ENCODE measurements around the gene UST.
"Not testable (repeated sequence)": the region's sequence is repeated elsewhere in the genome, so short reads cannot be mapped to it uniquely, and the experiment has no call there.

The UST gene

DNA sequence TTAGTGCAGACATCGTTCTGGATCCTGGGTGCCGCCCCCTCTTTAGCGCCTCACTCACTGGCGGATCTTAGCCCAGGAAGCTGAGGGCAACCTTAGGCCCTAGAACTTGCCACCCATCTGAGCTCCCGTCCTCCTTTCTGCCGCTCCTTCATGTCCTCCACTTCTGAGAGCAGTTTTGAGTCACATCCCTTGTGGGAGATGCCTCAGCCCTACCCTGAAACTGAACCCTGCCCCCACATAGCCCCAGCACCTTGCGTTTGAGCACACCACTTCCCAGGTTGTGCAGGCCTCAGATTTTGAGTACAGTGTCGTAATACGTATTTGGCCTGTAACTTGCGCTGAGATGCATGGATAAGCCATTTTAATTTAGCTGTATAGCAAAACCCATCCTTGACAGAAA, 169.7 kb downstream of the UST start:
- FAIRE-seq, result not testable (repeated sequence)

GRCh38 chr6:148924226-148925012, 177.6 kb downstream of the UST start:
- no peak for FAIRE-seq

DNA sequence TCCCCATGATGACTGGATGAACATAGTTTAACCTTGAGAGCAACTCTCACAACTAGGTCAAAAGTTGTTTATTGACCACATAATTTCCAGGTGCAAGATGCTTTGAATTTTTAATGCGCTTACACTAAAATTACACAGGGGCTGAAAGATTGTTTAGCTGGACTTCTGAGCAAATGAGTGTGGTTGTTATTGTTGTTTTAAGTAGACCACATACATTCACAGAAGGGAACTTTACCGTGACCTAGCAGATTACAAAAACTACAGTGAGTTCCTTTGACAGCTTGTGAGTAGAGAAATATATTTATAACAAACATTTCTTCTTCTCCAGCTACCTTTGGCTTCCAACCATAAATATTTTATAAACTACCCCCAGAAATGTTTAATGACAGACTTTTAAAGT, 178.9 kb downstream of the UST start:
- FAIRE-seq, result no peak

DNA sequence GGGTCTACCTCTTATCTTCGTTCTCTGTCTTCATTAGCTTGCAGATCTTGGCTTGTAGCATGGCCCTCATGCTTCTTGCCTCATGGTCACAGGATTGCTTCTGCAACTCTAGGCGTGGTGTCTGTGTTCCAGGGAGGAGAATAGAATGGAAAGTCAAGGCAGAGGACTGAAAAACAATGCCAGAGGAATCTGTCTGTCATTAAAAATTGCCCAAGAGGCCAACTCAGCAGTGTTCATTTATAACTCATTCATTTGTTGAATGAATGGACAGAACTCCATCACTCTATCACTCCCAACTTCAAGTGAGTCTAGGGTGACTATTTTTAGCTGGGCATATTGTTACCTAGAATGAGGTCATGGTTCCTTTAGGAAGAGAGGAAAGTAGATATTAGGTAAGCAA, 179.6 kb downstream of the UST start:
- FAIRE-seq, result no peak

DNA sequence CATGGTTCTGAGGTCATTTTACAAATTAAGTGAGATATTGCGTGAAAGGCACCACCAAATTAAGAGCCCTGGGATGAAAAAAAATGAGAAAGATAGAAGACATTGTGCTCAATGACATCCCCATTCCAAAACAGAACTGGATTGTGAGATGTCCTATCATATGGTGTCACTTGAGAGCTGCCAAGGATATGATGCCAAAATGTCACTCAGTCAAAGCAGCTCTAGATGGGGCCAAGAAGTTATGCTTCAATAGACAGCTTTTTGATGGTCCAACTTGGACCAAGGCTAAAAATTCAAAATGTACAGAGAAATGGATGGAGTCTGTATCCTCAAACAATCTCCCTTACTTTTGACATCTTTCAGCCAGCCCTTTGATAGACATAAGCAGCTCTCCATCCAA, 180.8 kb downstream of the UST start:
- FAIRE-seq, result no peak

DNA sequence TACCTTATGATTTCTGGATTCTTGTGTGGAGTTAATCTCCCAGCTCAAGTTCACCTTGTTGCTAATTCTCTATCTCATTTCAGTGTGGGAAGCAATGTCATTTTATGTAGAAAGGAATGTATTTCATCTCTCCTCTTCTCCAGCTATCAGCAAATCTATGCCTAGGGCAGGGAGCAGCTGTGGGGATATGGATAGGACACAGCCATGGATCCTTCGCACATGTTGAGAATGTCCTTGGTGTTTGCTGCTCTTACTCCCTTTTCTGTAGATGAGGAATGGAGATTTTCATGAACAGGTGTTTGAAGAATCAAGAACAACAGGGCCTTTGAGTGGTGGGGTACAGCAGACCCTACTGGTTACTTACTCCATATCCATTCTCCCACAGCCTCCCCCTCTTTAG, 182.0 kb downstream of the UST start:
- no peak for FAIRE-seq

- no peak for FAIRE-seq
Observed at GRCh38 chr6:148932208-148932607, 185.4 kb downstream of the UST start.

DNA sequence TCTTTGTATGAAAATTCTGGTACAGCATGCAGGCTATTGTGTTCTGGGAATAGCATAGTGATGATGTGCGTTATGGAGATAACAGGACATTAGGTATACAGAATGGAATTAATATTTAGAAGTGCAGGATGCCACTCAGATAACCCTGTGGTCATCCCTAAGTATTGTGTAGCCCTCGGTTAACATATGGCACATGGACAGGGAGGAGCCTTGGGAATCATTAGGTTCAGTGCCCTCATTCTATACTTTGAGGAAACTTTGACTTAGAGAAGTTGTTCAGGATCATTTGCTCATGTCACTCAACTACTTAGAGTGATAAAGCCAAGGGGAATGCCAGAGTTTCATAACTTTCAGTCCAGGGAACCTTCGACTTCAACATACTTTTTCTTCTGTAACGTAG, 185.9 kb downstream of the UST start:
- FAIRE-seq, result no peak

DNA sequence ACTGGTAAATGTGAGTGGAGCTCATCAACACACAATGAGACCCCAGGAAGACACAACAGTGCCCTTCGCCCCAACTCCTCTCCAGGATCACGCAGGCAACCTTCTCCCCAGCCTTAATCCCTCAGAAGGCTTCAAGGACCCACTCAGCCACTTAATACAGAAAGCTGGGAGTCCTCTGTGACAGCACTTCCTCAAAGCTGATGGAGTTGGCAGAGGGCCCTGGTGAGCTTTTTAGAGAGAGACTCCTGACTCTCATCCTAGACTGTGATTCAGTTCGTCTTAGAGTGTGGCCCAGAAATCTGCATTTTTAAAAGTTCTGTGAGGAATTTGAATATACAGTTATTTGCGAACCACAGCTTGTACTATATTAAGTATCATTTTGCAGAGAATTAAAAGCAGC, 187.7 kb downstream of the UST start:
- FAIRE-seq, result no peak

- no peak for FAIRE-seq
Observed at GRCh38 chr6:148934961-148935360, 188.1 kb downstream of the UST start.

GRCh38 chr6:148935705-148936435, 189.0 kb downstream of the UST start:
- no peak for FAIRE-seq

DNA sequence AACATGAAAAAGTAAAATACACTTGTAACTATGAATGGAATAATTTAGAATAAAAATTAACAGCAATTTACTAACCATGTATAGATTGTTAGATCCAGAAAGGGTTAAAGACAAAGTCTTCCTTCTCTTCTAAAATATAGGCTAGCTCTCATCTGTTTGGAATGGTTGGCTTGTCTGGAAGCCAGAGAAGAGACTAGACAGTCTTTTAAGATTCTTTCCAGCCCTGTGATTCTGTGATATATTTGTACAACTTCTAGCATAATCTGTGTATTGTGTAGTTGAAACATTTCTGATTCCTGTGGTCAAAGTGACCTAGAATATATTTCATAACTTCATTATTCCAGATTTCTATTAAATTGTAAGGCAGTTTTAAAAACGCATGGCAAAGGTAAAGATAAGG, 196.6 kb downstream of the UST start:
- FAIRE-seq, result no peak

DNA sequence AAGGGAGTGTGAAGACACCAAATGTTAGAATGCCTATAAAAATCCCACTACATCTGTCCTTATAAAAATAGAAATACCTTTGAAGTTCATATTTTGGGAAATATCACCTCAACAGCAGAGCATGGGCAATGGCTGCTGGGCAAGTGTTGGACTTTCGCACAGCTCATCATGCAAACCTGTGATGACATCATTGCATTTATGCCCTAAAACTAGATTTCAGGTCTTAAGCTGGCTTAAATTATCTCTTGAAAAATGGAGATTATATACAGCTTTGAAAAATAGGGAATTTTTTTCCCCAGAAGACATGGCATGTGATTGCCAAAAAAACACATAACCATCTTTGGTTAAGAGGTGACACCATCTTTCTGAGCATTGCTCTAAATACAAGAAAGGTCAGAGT, 197.8 kb downstream of the UST start:
- FAIRE-seq, result no peak

GRCh38 chr6:148945301-148946021, 198.6 kb downstream of the UST start:
- no peak for FAIRE-seq

DNA sequence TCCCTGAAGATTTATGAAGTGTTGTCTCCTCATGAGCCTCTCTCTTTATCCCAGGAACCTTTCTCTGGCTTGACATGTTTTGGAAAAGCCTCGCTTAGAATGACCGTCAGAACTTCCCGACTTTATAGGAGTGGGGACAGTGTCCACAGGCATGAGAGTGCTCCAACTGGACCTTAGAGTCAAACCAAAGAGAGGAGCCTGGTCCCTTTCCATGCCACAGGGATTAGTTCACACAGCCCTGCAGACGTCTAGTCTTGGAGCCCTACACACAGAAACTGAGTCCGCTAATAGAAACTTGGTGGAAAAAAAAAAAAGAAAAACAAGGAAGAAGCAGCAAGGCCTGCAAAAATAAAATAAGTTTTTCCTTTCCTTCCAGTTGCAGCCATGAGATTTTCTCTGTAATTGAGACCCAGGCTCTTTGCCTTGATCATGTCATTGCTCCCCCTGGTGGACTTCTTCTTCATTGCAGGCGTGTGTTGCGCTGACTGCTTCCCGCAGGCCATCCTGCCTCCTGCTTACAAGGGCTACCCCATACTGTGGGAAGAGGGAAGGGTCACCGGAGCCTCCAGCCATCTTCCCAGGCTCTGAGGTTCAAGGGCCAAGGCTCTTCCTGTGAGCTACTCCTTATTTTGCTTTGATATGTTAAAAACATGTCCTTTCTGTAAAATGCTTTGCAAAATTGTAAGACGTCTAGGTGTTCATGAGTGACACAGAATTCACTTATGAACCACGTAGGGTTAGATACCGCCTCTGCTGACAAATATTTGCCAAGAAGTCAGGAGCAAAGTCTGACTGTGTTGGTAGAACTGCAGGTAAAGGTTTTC, 201.0 kb downstream of the UST start:
- no peak for FAIRE-seq

- FAIRE-seq, result no peak
Observed at GRCh38 chr6:148951662-148952061, 204.8 kb downstream of the UST start.

GRCh38 chr6:148952147-148953035, 205.6 kb downstream of the UST start:
- no peak for FAIRE-seq

DNA sequence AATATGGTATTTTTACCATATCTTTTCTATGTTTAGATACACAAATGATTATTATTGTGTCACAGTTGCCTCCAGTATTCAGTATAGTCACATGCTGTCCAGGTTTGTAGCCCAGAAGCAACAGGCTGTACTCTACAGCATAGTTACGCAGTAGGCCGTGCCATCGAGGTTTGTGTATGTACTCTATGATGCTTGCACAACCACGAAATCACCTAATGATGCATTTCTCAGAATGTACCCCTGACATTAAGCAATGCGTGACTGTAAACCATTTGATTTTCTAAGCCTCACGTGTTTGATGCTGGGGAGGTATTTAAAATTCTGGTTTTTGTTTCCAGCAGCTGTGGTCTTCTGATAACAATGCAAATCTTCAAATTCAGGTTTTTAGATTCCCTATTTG, 207.6 kb downstream of the UST start:
- no peak for FAIRE-seq

- no peak for FAIRE-seq
Observed at GRCh38 chr6:148954934-148955333, 208.1 kb downstream of the UST start.

- FAIRE-seq, result no peak
Observed at GRCh38 chr6:148955441-148955840, 208.6 kb downstream of the UST start.

DNA sequence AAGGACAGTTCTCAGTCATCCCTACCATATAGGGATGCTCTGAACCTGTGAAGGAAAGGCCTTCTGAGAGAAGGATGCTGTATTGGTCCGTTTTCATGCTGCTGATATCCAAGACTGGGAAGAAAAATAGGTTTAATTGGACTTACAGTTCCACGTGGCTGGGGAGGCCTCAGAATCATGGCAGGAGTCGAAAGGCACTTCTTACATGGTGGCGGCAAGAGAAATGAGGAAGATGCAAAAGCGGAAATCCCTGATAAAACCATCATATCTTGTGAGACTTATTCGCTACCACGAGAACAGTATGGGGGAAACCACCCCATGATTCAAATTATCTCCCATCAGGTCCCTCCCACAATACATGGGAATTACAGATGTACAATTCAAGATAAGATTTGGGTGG, 209.3 kb downstream of the UST start:
- FAIRE-seq, result not testable (repeated sequence)

- no peak for FAIRE-seq
Observed at GRCh38 chr6:148957752-148958151, 210.9 kb downstream of the UST start.
